GM12878 (cell line): ENCODE results near the gene UBR2. TPM values are rescaled to one million over a fixed set of nuclear protein-coding genes. Genes with fewer than 3 reads are reported as not detected.

Experiments
- ATAC-seq: fragments of 200-7000 bp; cut with Tn5 transposase; 3 replicates; pipeline ENCODE4 v1.9.1; 2020; ENCODE audit warnings: mild to moderate bottlenecking, moderate library complexity
- BruUV-seq: library from RNA; stranded (reverse); fragments of 400-500 nt; replicated peaks from 2 replicates; lab custom pipeline; 2021; lab: Mats Ljungman, UMichigan
- CTCF ChIA-PET: fragments of 300-600 bp; sonication (Branson Sonifier 250); formaldehyde crosslinking; extraction: SDS; loops from one replicate; lab custom pipeline; 2021; ENCODE audit warnings: inconsistent platforms; lab: Yijun Ruan, JAX
- POLR2A ChIA-PET: fragments of 350-600 bp; formaldehyde crosslinking; extraction: SDS; loops from one replicate; lab custom pipeline; 2021; ENCODE audit warnings: inconsistent platforms; lab: Charles Lee
- RAD21 ChIA-PET: fragments of 300-600 bp; sonication (Branson Sonifier 250); formaldehyde crosslinking; loops from one replicate; lab custom pipeline; 2023; ENCODE audit warnings: antibody characterized with exemption; ENCODE audit not compliant: unreplicated experiment; lab: Charles Lee
- SMC1A ChIA-PET: fragments of 300-600 bp; sonication (Branson Sonifier 250); formaldehyde crosslinking; loops from one replicate; lab custom pipeline; 2023; ENCODE audit not compliant: unreplicated experiment, uncharacterized antibody; lab: Charles Lee
- DNase-seq: peaks from one replicate; pipeline ENCODE4 v3.0.0-alpha.2; 2011; ENCODE audit warnings: low read depth, low spot score
- FAIRE-seq: peaks from 3 replicates; lab custom pipeline; 2011; peaks lifted over from hg19 to GRCh38; lab: Jason Lieb, UNC
- H2AFZ ChIP-seq: 2 replicates; pipeline ENCODE4 v1.6.0; 2011; ENCODE audit warnings: low read depth, low read length, control low read depth; ENCODE audit not compliant: control insufficient read depth
- H3K27ac ChIP-seq: 2 replicates; pipeline ENCODE4 v1.5.1; 2011; ENCODE audit warnings: control low read depth; ENCODE audit not compliant: control insufficient read depth, insufficient read depth
- H3K27me3 ChIP-seq, 2 experiments: replicated peaks in 1 of 2; 2 replicates each; pipeline versions ENCODE4 v1.6.0 to v1.6.1; 2011; ENCODE audit warnings: low read length in 1 of 2; ENCODE audit not compliant: control insufficient read depth in 2 of 2, insufficient read depth in 2 of 2
- H3K36me3 ChIP-seq, 2 experiments: 2 replicates each; pipeline ENCODE4 v1.5.1; 2011; ENCODE audit warnings: low read length in 1 of 2; ENCODE audit not compliant: control insufficient read depth in 2 of 2, insufficient read depth in 2 of 2
- H3K4me1 ChIP-seq: 2 replicates; pipeline ENCODE4 v1.6.1; 2011; ENCODE audit warnings: mild to moderate bottlenecking, low read length, moderate library complexity, mixed read lengths; ENCODE audit not compliant: control insufficient read depth, insufficient read depth
- H3K4me2 ChIP-seq: 2 replicates; pipeline ENCODE4 v1.6.0; 2011; ENCODE audit warnings: control low read depth; ENCODE audit not compliant: control insufficient read depth, insufficient read depth
- H3K4me3 ChIP-seq: fragments of 200-600 bp; sonication (generic); 2 replicates; pipeline ENCODE4 v1.5.1; 2016
- H3K79me2 ChIP-seq: 2 replicates; pipeline ENCODE4 v1.6.0; 2011; ENCODE audit warnings: low read length; ENCODE audit not compliant: control insufficient read depth, insufficient read depth
- H3K9ac ChIP-seq: 2 replicates; pipeline ENCODE4 v1.8.0; 2011; ENCODE audit warnings: low read length, control low read depth, mixed read lengths; ENCODE audit not compliant: control insufficient read depth, insufficient read depth
- H3K9me3 ChIP-seq: replicated peaks from 3 replicates; pipeline ENCODE4 v1.5.1; 2011; ENCODE audit warnings: mild to moderate bottlenecking, low read length; ENCODE audit not compliant: control insufficient read depth, insufficient read depth
- H4K20me1 ChIP-seq: 2 replicates; pipeline ENCODE4 v1.6.0; 2011; ENCODE audit not compliant: control insufficient read depth, insufficient read depth
- GABPA ChIP-seq: IDR thresholded peaks from 2 replicates; pipeline ENCODE4 v1.6.1; 2014; ENCODE audit warnings: antibody characterized with exemption, low read depth, mild to moderate bottlenecking, inconsistent platforms
- HDGF ChIP-seq: fragments of 450-650 bp; IDR thresholded peaks from 2 replicates; pipeline ENCODE4 v1.6.1; 2016; ENCODE audit warnings: antibody characterized with exemption
- IRF5 ChIP-seq: fragments of 450-650 bp; IDR thresholded peaks from 2 replicates; pipeline ENCODE4 v1.6.1; 2017; ENCODE audit warnings: borderline replicate concordance
- JUNB ChIP-seq: IDR thresholded peaks from 2 replicates; pipeline ENCODE4 v1.6.1; 2016; ENCODE audit warnings: antibody characterized with exemption, mild to moderate bottlenecking
- MTA2 ChIP-seq: fragments of 450-650 bp; IDR thresholded peaks from 2 replicates; pipeline ENCODE4 v1.6.1; 2016; ENCODE audit warnings: low read depth, mild to moderate bottlenecking, moderate library complexity
- PRDM15 ChIP-seq: fragments of 450-650 bp; formaldehyde crosslinking; IDR thresholded peaks from 2 replicates; pipeline ENCODE4 v1.4.0; 2020; ENCODE audit warnings: mild to moderate bottlenecking, moderate library complexity
- STAT1 ChIP-seq: fragments of 450-650 bp; conservative IDR thresholded peaks from 2 replicates; pipeline ENCODE4 v1.6.1; 2014; ENCODE audit warnings: antibody characterized with exemption, mild to moderate bottlenecking
- ZBTB11 ChIP-seq: fragments of 450-650 bp; formaldehyde crosslinking; IDR thresholded peaks from 2 replicates; pipeline ENCODE4 v1.5.0; 2022; ENCODE audit warnings: mild to moderate bottlenecking, missing genetic modification characterization
- WGBS: methylation state at CpG from one replicate; pipeline ENCODE4 v1.1.6; 2016; ENCODE audit warnings: low lambda C conversion rate; ENCODE audit not compliant: insufficient replicate concordance, insufficient coverage; ENCODE audit errors: missing lambda C conversion rate; 5-methylcytosine and 5-hydroxymethylcytosine counted together
- in situ Hi-C: fragments of 300-500 bp; cut with MboI; formaldehyde crosslinking; loops from 9 replicates; pipeline ENCODE4 v1.14.3; 2018; ENCODE audit warnings: mixed read lengths
- intact Hi-C: fragments of 100-400 bp; cut with micrococcal nuclease; formaldehyde crosslinking; loops from one replicate; pipeline ENCODE4 v1.14.2; 2022; ENCODE audit not compliant: unreplicated experiment
- polyA plus RNA-seq, 11 experiments: library from polyadenylated mRNA; depleted of rRNA in 4 of 11; unstranded in 6 of 11; stranded (reverse) in 5 of 11; fragments of >200 nt; fragmentation: Nextera tagmentation in 4 of 11; fragmentation: Illumina TruSeq in 1 of 11; extraction: Ambion mirVana in 4 of 11; extraction: Trizol in 1 of 11; gene quantifications; 1 replicate in 1 of 11; 2 replicates in 10 of 11; pipeline versions ENCODE4 v1.2.1 to v1.2.3, GENCODE V29; 2011 to 2016; ENCODE audit warnings: inconsistent platforms in 2 of 11, missing spikeins in 2 of 11, low read depth in 1 of 11
- total RNA-seq, 4 experiments: library from RNA; depleted of rRNA in 3 of 4; stranded (reverse); fragments of >200 nt in 3 of 4; fragmentation: Illumina TruSeq in 1 of 4; extraction: Trizol in 1 of 4; gene quantifications; 2 replicates each; pipeline versions ENCODE4 v1.2.1 to v1.2.3, GENCODE V29; 2013 to 2021

Gene UBR2
- total and polyA plus RNA-seq, 10 of the 15 experiments (the other 5 are each of a cell fraction or from before 2014, with no cell fraction given): 2.3 to 18.4 (median 9.6) TPM

GRCh38 chr6:42722497-42722896 lies 158.7 kb downstream of the UBR2 start, which contains the start of gene PRPH2:
Gene PRPH2 (minus strand): TSS chr6:42722597. CDS start chr6:42722334, 263 bp downstream.
- Histone ChIP-seq H3K27ac (no peak within 1 kb of the TSS), H4K20me1 (no peaks in the 10 kb centered on the region), H3K79me2 (no peaks in the 10 kb centered on the region), H3K9ac (no peak within 1 kb of the TSS), H3K4me1 (peaks cover 14% of the 10 kb centered on the region), H3K9me3 (no peaks in the 10 kb centered on the region), H3K4me3 (no peak within 1 kb of the TSS), H2AFZ (no peak within 1 kb of the TSS), H3K36me3 (no peaks in the 10 kb centered on the region), H3K4me2 (no peak within 1 kb of the TSS), H3K27me3 (no peaks in the 10 kb centered on the region)
- FAIRE-seq: no peak
- ChIA-PET SMC1A (no interaction called here), RAD21 (interaction anchor here (0.5 kb wide), 1 partner anchor 508 kb away, joined by 3 read pairs; no protein-coding TSS in a partner anchor), POLR2A (no interaction called here), CTCF (interaction anchor here (0.8 kb wide), 1 partner anchor 61 kb away, joined by 3 read pairs; no protein-coding TSS in a partner anchor)
- TF ChIP-seq MTA2: no peak
- intact Hi-C loops (no loop called here), in situ Hi-C loops (no loop called here)
- 55% methylated on average over 6 of the region's 6 CpGs for WGBS
- ATAC-seq: no peak
- no TSS peak for BruUV-seq
- DNase-seq: no peak

GRCh38 chr6:42724825-42725224 lies 161.0 kb downstream of the UBR2 start:
- BruUV-seq: no TSS peak
- intact Hi-C loops: no loop called here
- no peak for FAIRE-seq
- TF ChIP-seq GABPA (no peak), PRDM15 (no peak), STAT1 (no peak), ZBTB11 (CRISPR knock-in tag) (no peak), JUNB (no peak), IRF5 (no peak), HDGF (no peak)

More at GRCh38 chr6:42724825-42725224, 161.0 kb downstream of the UBR2 start:
- ChIA-PET RAD21 (interaction anchor here (2.0 kb wide), 1 partner anchor 177 kb away, joined by 7 read pairs; no protein-coding TSS in a partner anchor), POLR2A (no interaction called here), CTCF (interaction anchor here (0.9 to 3.9 kb wide), 6 partner anchors 21 to 419 kb away, joined by 4 to 99 read pairs (median 7); partner anchors contain the start of genes RPL7L1 and TBCC), SMC1A (interaction anchor here (1.5 to 4.1 kb wide), 4 partner anchors 23 to 138 kb away, joined by 3 to 59 read pairs (median 14); no protein-coding TSS in a partner anchor)
- Histone ChIP-seq H4K20me1 (no peaks in the 10 kb centered on the region), H3K36me3 (no peaks in the 10 kb centered on the region), H2AFZ (no peak overlapping the region), H3K4me2 (no peak overlapping the region), H3K9me3 (no peaks in the 10 kb centered on the region), H3K27me3 (no peaks in the 10 kb centered on the region), H3K4me1 (peaks cover 10% of the 10 kb centered on the region; the same call in 1 of the 2 replicates), H3K27ac (no peak overlapping the region), H3K79me2 (no peaks in the 10 kb centered on the region), H3K4me3 (no peak overlapping the region), H3K9ac (no peak overlapping the region)
- in situ Hi-C loops: loop anchor here (5.0 kb wide), 1 partner anchor 152 kb away; the partner anchor contains the start of gene RPL7L1
- no peak for ATAC-seq
- no peak for DNase-seq
